Measurements from ENCODE around the gene AUTS2.

- TF ChIP-seq GATA2 (IDR thresholded peaks at IDR 0.05; ENCODE audit: low read depth, low read length), result no peak
- no peak for TF ChIP-seq GATA3 (IDR thresholded peaks at IDR 0.05; ENCODE audit: low read depth, low read length)
Measured at GRCh38 chr7:69593511-69593910, 4.8 kb upstream of the AUTS2 start.
